ENCODE data around the gene GPNMB. TPM values are rescaled to one million over a fixed set of nuclear protein-coding genes. Genes with fewer than 3 reads are reported as not detected.
"Not testable (repeated sequence)": the region's sequence is repeated elsewhere in the genome, so short reads cannot be mapped to it uniquely, and the experiment has no call there.

Gene GPNMB
- total and polyA plus RNA-seq, 4 donors: 4.4 to 47.6 (median 26.6) TPM

DNA sequence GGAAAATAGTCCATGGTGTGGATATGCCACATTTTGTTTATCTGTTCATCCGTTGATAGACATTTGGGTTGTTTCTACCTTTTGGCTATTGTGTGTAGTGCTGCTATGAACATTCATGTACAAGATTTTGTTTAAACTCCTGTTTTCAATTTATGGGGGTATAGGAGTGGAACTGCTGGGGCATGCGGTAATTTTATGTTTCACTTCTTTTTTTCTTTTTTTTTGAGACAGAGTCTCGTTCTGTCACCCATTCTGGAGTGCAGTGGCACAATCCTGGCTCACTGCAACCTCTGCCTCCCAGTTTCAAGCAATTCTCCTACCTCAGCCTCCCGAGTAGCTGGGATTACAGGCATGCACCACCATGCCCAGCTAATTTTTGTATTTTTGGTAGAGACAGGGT, 22.2 kb upstream of the GPNMB start:
- not testable (repeated sequence) for H3K4me3 ChIP-seq (ENCODE audit: low read depth, low read length); H3K27ac ChIP-seq (ENCODE audit: low read depth, low read length); DNase-seq (ENCODE audit: low read depth in 4 of 6, low spot score in 6 of 6); H3K27me3 ChIP-seq (ENCODE audit: control insufficient read depth, insufficient read depth, low read length); H3K36me3 ChIP-seq (ENCODE audit: control insufficient read depth, insufficient read depth, low read length); H3K9me3 ChIP-seq (ENCODE audit: control insufficient read depth, insufficient read depth, low read length)
- WGBS (ENCODE audit: insufficient coverage): 67% methylated on average over 1 of the region's 4 CpGs
- peaks cover 15% of the 10 kb centered on the region for H3K4me1 ChIP-seq (ENCODE audit: control insufficient read depth, insufficient read depth, low read length)

GRCh38 chr7:23226844-23227450, 19.6 kb upstream of the GPNMB start:
- no peaks in the 10 kb centered on the region for H3K36me3 ChIP-seq (ENCODE audit: control insufficient read depth, insufficient read depth, low read length)
- peaks cover 1% of the 10 kb centered on the region for H3K9me3 ChIP-seq (ENCODE audit: control insufficient read depth, insufficient read depth, low read length)
- no peaks in the 10 kb centered on the region for H3K27me3 ChIP-seq (ENCODE audit: control insufficient read depth, insufficient read depth, low read length)
- WGBS (ENCODE audit: insufficient coverage): 57% methylated on average over 1 of the region's 4 CpGs
- no peak overlapping the region for H3K27ac ChIP-seq (ENCODE audit: low read depth, low read length)
- H3K4me3 ChIP-seq (ENCODE audit: low read depth, low read length): no peak overlapping the region
- peaks cover 17% of the 10 kb centered on the region for H3K4me1 ChIP-seq (ENCODE audit: control insufficient read depth, insufficient read depth, low read length)
- DNase-seq (ENCODE audit: low read depth in 4 of 6, low spot score in 6 of 6): peak in 1 of 6 donors; percentile 67

DNA sequence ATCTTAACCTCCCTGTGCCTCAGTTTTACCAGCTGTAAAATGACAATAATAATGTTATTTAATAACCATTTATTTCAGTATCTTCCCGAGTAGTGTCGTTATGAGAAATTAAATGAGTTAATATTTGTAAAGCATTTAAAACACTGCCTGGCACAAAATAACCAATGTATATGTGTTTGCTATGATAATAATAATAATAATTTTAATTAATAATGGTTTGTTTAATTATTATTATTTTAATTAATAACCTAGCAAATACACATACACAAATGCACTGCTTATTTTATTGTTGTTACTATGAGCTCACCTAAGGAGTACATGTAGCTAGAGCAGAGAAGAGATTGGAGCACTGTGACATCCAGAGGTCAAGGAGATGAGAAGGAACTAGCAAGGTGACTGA, 18.2 kb upstream of the GPNMB start:
- peaks cover 11% of the 10 kb centered on the region for H3K4me1 ChIP-seq (ENCODE audit: control insufficient read depth, insufficient read depth, low read length)
- H3K9me3 ChIP-seq (ENCODE audit: control insufficient read depth, insufficient read depth, low read length): peaks cover 1% of the 10 kb centered on the region
- DNase-seq (ENCODE audit: low read depth in 4 of 6, low spot score in 6 of 6): no peak
- WGBS (ENCODE audit: insufficient coverage): no CpG with 5 or more reads among the region's 2 CpGs
- no peaks in the 10 kb centered on the region for H3K27me3 ChIP-seq (ENCODE audit: control insufficient read depth, insufficient read depth, low read length)
- no peaks in the 10 kb centered on the region for H3K36me3 ChIP-seq (ENCODE audit: control insufficient read depth, insufficient read depth, low read length)
- H3K27ac ChIP-seq (ENCODE audit: low read depth, low read length): no peak overlapping the region
- H3K4me3 ChIP-seq (ENCODE audit: low read depth, low read length): no peak overlapping the region

- DNase-seq (ENCODE audit: low read depth in 4 of 6, low spot score in 6 of 6): peak in 5 of 6 donors; percentile 54 to 91 (median 69)
- Histone ChIP-seq H3K4me3 (ENCODE audit: low read depth, low read length) (no peak overlapping the region), H3K36me3 (ENCODE audit: control insufficient read depth, insufficient read depth, low read length) (no peaks in the 10 kb centered on the region), H3K27me3 (ENCODE audit: control insufficient read depth, insufficient read depth, low read length) (no peaks in the 10 kb centered on the region), H3K4me1 (ENCODE audit: control insufficient read depth, insufficient read depth, low read length) (peaks cover 11% of the 10 kb centered on the region), H3K27ac (ENCODE audit: low read depth, low read length) (peak overlapping the region; percentile 65), H3K9me3 (ENCODE audit: control insufficient read depth, insufficient read depth, low read length) (peaks cover 1% of the 10 kb centered on the region)
- WGBS (ENCODE audit: insufficient coverage): 23% methylated on average over 5 of the region's 6 CpGs
Observed at GRCh38 chr7:23230641-23231101, 15.9 kb upstream of the GPNMB start.

DNA sequence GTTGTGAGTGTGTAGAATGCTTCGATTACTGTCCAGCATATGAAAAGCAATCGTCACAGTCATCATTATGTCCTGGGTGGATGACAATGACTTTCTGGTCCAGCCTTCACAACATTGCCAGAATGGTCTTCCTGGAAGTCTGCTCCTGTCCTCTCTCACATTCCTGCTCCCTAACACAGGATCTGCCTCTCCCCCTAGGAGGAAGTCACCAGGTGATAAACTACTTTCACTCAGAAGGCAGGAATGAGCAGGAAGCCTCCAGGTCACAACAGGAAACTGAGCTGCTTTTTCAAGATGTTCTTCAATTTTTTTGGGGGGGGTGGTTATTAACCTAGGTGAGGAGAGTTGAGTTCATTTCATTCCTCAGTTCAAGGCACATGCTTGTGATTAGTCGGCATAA, 13.6 kb upstream of the GPNMB start:
- Histone ChIP-seq H3K27me3 (ENCODE audit: control insufficient read depth, insufficient read depth, low read length) (no peaks in the 10 kb centered on the region), H3K36me3 (ENCODE audit: control insufficient read depth, insufficient read depth, low read length) (no peaks in the 10 kb centered on the region), H3K4me3 (ENCODE audit: low read depth, low read length) (no peak overlapping the region), H3K27ac (ENCODE audit: low read depth, low read length) (no peak overlapping the region), H3K9me3 (ENCODE audit: control insufficient read depth, insufficient read depth, low read length) (peaks cover 1% of the 10 kb centered on the region), H3K4me1 (ENCODE audit: control insufficient read depth, insufficient read depth, low read length) (peaks cover 11% of the 10 kb centered on the region)
- DNase-seq (ENCODE audit: low read depth in 4 of 6, low spot score in 6 of 6): no peak
- no CpG with 5 or more reads among the region's 3 CpGs for WGBS (ENCODE audit: insufficient coverage)

- H3K36me3 ChIP-seq (ENCODE audit: control insufficient read depth, insufficient read depth, low read length): no peaks in the 10 kb centered on the region
- no peaks in the 10 kb centered on the region for H3K9me3 ChIP-seq (ENCODE audit: control insufficient read depth, insufficient read depth, low read length)
- peaks cover 12% of the 10 kb centered on the region for H3K4me1 ChIP-seq (ENCODE audit: control insufficient read depth, insufficient read depth, low read length)
- no peak for DNase-seq (ENCODE audit: low read depth in 4 of 6, low spot score in 6 of 6)
- no peak overlapping the region for H3K4me3 ChIP-seq (ENCODE audit: low read depth, low read length)
- H3K27me3 ChIP-seq (ENCODE audit: control insufficient read depth, insufficient read depth, low read length): no peaks in the 10 kb centered on the region
- whole genome bisulfite sequencing (ENCODE audit: insufficient coverage): 79% methylated on average over 7 of the region's 9 CpGs
- no peak overlapping the region for H3K27ac ChIP-seq (ENCODE audit: low read depth, low read length)
Observed at GRCh38 chr7:23234569-23235296, 11.8 kb upstream of the GPNMB start.

- DNase-seq (ENCODE audit: low read depth in 4 of 6, low spot score in 6 of 6): no peak
- Histone ChIP-seq H3K27me3 (ENCODE audit: control insufficient read depth, insufficient read depth, low read length) (no peaks in the 10 kb centered on the region), H3K9me3 (ENCODE audit: control insufficient read depth, insufficient read depth, low read length) (no peaks in the 10 kb centered on the region), H3K4me1 (ENCODE audit: control insufficient read depth, insufficient read depth, low read length) (peaks cover 9% of the 10 kb centered on the region), H3K27ac (ENCODE audit: low read depth, low read length) (no peak overlapping the region), H3K4me3 (ENCODE audit: low read depth, low read length) (no peak overlapping the region), H3K36me3 (ENCODE audit: control insufficient read depth, insufficient read depth, low read length) (no peaks in the 10 kb centered on the region)
- 86% methylated on average over 5 of the region's 6 CpGs for WGBS (ENCODE audit: insufficient coverage)
Observed at GRCh38 chr7:23235813-23236221, 10.8 kb upstream of the GPNMB start.

GRCh38 chr7:23237000-23237399, 9.6 kb upstream of the GPNMB start:
- no peak overlapping the region for H3K4me3 ChIP-seq (ENCODE audit: low read depth, low read length)
- WGBS (ENCODE audit: insufficient coverage): 100% methylated on average over 2 of the region's 3 CpGs
- no peak for DNase-seq (ENCODE audit: low read depth in 4 of 6, low spot score in 6 of 6)

GRCh38 chr7:23238983-23239652, 7.5 kb upstream of the GPNMB start:
- H3K9me3 ChIP-seq (ENCODE audit: control insufficient read depth, insufficient read depth, low read length): no peaks in the 10 kb centered on the region
- no peaks in the 10 kb centered on the region for H3K27me3 ChIP-seq (ENCODE audit: control insufficient read depth, insufficient read depth, low read length)
- no peaks in the 10 kb centered on the region for H3K36me3 ChIP-seq (ENCODE audit: control insufficient read depth, insufficient read depth, low read length)
- H3K4me1 ChIP-seq (ENCODE audit: control insufficient read depth, insufficient read depth, low read length): peaks cover 2% of the 10 kb centered on the region
- 56% methylated on average over 6 of the region's 11 CpGs for WGBS (ENCODE audit: insufficient coverage)
- H3K4me3 ChIP-seq (ENCODE audit: low read depth, low read length): no peak overlapping the region
- no peak for DNase-seq (ENCODE audit: low read depth in 4 of 6, low spot score in 6 of 6)
- no peak overlapping the region for H3K27ac ChIP-seq (ENCODE audit: low read depth, low read length)

More at GRCh38 chr7:23237000-23237399, 9.6 kb upstream of the GPNMB start:
- Histone ChIP-seq H3K9me3 (ENCODE audit: control insufficient read depth, insufficient read depth, low read length) (no peaks in the 10 kb centered on the region), H3K27me3 (ENCODE audit: control insufficient read depth, insufficient read depth, low read length) (no peaks in the 10 kb centered on the region), H3K4me1 (ENCODE audit: control insufficient read depth, insufficient read depth, low read length) (peaks cover 6% of the 10 kb centered on the region), H3K27ac (ENCODE audit: low read depth, low read length) (no peak overlapping the region), H3K36me3 (ENCODE audit: control insufficient read depth, insufficient read depth, low read length) (no peaks in the 10 kb centered on the region)

Measured in spinal cord (tissue), 10 donors.